GM19328 (cell line): Measurements from ENCODE around the gene SYTL1.

Experiments
- ATAC-seq: cut with Tn5 transposase; IDR thresholded peaks from one replicate; pipeline ENCODE4 v1.9.1; 2021; ENCODE audit warnings: mild to moderate bottlenecking, moderate library complexity; ENCODE audit not compliant: unreplicated experiment

The SYTL1 gene

GRCh38 chr1:27341525-27342252 is at the start of gene SYTL1:
SYTL1 (plus strand) TSS chr1:27342022; CDS start chr1:27345335, 3,313 bp downstream.
- ATAC-seq, result peak; percentile 66

GRCh38 chr1:27292106-27292505 is 49.7 kb upstream of the SYTL1 start:
- ATAC-seq, result no peak

GRCh38 chr1:27293915-27294314 is 47.9 kb upstream of the SYTL1 start:
- ATAC-seq, result no peak

- no peak for ATAC-seq
These were observed 45.0 kb upstream of the SYTL1 start for GRCh38 chr1:27296773-27297291.

- ATAC-seq, result no peak
These were observed 43.9 kb upstream of the SYTL1 start for GRCh38 chr1:27297903-27298302.

- ATAC-seq, result no peak
These were observed 43.0 kb upstream of the SYTL1 start for GRCh38 chr1:27298632-27299384.

- ATAC-seq, result no peak
These were observed 42.2 kb upstream of the SYTL1 start for GRCh38 chr1:27299385-27300271.

GRCh38 chr1:27300341-27301051 is 41.3 kb upstream of the SYTL1 start:
- no peak for ATAC-seq

- ATAC-seq, result no peak
These were observed 40.8 kb upstream of the SYTL1 start for GRCh38 chr1:27301052-27301422.

GRCh38 chr1:27301582-27302199 is 40.1 kb upstream of the SYTL1 start:
- no peak for ATAC-seq

- ATAC-seq, result no peak
These were observed 39.2 kb upstream of the SYTL1 start for GRCh38 chr1:27302612-27303011.

GRCh38 chr1:27303509-27303908 is 38.3 kb upstream of the SYTL1 start:
- ATAC-seq, result no peak

GRCh38 chr1:27306071-27306470 is 35.8 kb upstream of the SYTL1 start:
- no peak for ATAC-seq

- no peak for ATAC-seq
These were observed 34.7 kb upstream of the SYTL1 start for GRCh38 chr1:27306892-27307761.

GRCh38 chr1:27307874-27308598 is 33.8 kb upstream of the SYTL1 start:
- no peak for ATAC-seq

- ATAC-seq, result no peak
These were observed 27.7 kb upstream of the SYTL1 start for GRCh38 chr1:27314169-27314568.

- no peak for ATAC-seq
These were observed 27.1 kb upstream of the SYTL1 start for GRCh38 chr1:27314737-27315136.

- no peak for ATAC-seq
These were observed 25.0 kb upstream of the SYTL1 start for GRCh38 chr1:27316860-27317259.
